HepG2 (cell line): ENCODE results near the gene ZCCHC10. TPM values are rescaled to one million over a fixed set of nuclear protein-coding genes. Genes with fewer than 3 reads are reported as not detected.
A peak's percentile ranks its signal among the peaks of the same experiment; 100 is the strongest.

Experiments used
- ARNTL ChIP-seq: sonication (generic); formaldehyde crosslinking; IDR thresholded peaks from 2 replicates; pipeline ENCODE4 v1.4.0; 2020; ENCODE audit warnings: mild to moderate bottlenecking, missing genetic modification reagents
- ATAD3A ChIP-seq: sonication (generic); formaldehyde crosslinking; IDR thresholded peaks from 2 replicates; pipeline ENCODE4 v1.4.0; 2020; ENCODE audit warnings: missing genetic modification reagents
- ATF7 ChIP-seq, 2 experiments: fragments of 450-650 bp in 1 of 2; sonication (generic) in 1 of 2; formaldehyde crosslinking in 1 of 2; IDR thresholded peaks; 2 replicates each; pipeline versions ENCODE4 v1.4.0 to v1.6.1; 2016 to 2020; ENCODE audit warnings: antibody characterized with exemption in 1 of 2, mild to moderate bottlenecking in 1 of 2, missing genetic modification reagents in 1 of 2
- CBFB ChIP-seq: sonication (generic); formaldehyde crosslinking; IDR thresholded peaks from 2 replicates; pipeline ENCODE4 v1.4.0; 2020; ENCODE audit warnings: missing genetic modification reagents
- GPN1 ChIP-seq: sonication (generic); formaldehyde crosslinking; IDR thresholded peaks from 2 replicates; pipeline ENCODE4 v1.5.1; 2020; ENCODE audit warnings: missing genetic modification reagents, borderline replicate concordance
- IRX3 ChIP-seq: sonication (generic); formaldehyde crosslinking; IDR thresholded peaks from 2 replicates; pipeline ENCODE4 v1.8.1; 2023; ENCODE audit warnings: mild to moderate bottlenecking, low read depth, missing genetic modification reagents, borderline replicate concordance
- MYNN ChIP-seq: sonication (generic); formaldehyde crosslinking; IDR thresholded peaks from 2 replicates; pipeline ENCODE4 v1.4.0; 2020; ENCODE audit warnings: mild to moderate bottlenecking, low read depth, missing genetic modification reagents
- SRSF4 ChIP-seq: fragments of 200-400 bp; formaldehyde crosslinking; IDR thresholded peaks from one replicate; pipeline ENCODE4 v1.6.1; 2018; ENCODE audit warnings: mild to moderate bottlenecking, low read depth, low read length, moderate library complexity; ENCODE audit not compliant: poor library complexity, severe bottlenecking
- ZBED4 ChIP-seq: sonication (generic); formaldehyde crosslinking; IDR thresholded peaks from 2 replicates; pipeline ENCODE4 v1.4.0; 2020; ENCODE audit warnings: missing genetic modification reagents, borderline replicate concordance
- ZBTB37 ChIP-seq: sonication (generic); formaldehyde crosslinking; IDR thresholded peaks from 2 replicates; pipeline ENCODE4 v1.4.0; 2020; ENCODE audit warnings: mild to moderate bottlenecking, missing genetic modification reagents
- ZNF230 ChIP-seq: sonication (generic); formaldehyde crosslinking; IDR thresholded peaks from 2 replicates; pipeline ENCODE4 v1.4.0; 2020; ENCODE audit warnings: mild to moderate bottlenecking, missing genetic modification reagents
- ZNF557 ChIP-seq: sonication (generic); formaldehyde crosslinking; IDR thresholded peaks from 2 replicates; pipeline ENCODE4 v1.4.0; 2020; ENCODE audit warnings: missing genetic modification reagents
- polyA plus RNA-seq, 8 experiments: library from polyadenylated mRNA; depleted of rRNA in 3 of 8; stranded (reverse) in 7 of 8; unstranded in 1 of 8; fragments of >200 nt; fragmentation: Illumina TruSeq in 4 of 8; extraction: Trizol in 4 of 8; gene quantifications; 2 replicates each; pipeline versions ENCODE4 v1.2.1 to v1.2.3, GENCODE V29; 2011 to 2016; ENCODE audit warnings: low read depth in 4 of 8, missing spikeins in 1 of 8, mixed read lengths in 1 of 8; ENCODE audit not compliant: insufficient read depth in 1 of 8
- total RNA-seq, 5 experiments: library from RNA; depleted of rRNA; stranded (reverse); fragments of >200 nt; fragmentation: Illumina TruSeq; extraction: Trizol; gene quantifications; 2 replicates each; pipeline ENCODE4 v1.2.3, GENCODE V29; 2016; ENCODE audit warnings: low read depth in 1 of 5
- TF ChIP-seq, protein P1 (sequence below), 2 experiments: IDR thresholded peaks; 2 replicates each; pipeline ENCODE4 v1.6.1; 2011 to 2012; ENCODE audit warnings: low read length in 2 of 2, borderline replicate concordance in 1 of 2, low read depth in 1 of 2, mild to moderate bottlenecking in 1 of 2, moderate library complexity in 1 of 2
- TF ChIP-seq, protein P2 (sequence below): sonication (generic); formaldehyde crosslinking; IDR thresholded peaks from 2 replicates; pipeline ENCODE4 v1.4.0; 2020; ENCODE audit warnings: missing genetic modification reagents, borderline replicate concordance

ZCCHC10 gene
- total and polyA plus RNA-seq, 2 of the 13 experiments (the other 11 are each of a cell fraction or from before 2014, with no cell fraction given), result 40.7 to 48.2 TPM

DNA sequence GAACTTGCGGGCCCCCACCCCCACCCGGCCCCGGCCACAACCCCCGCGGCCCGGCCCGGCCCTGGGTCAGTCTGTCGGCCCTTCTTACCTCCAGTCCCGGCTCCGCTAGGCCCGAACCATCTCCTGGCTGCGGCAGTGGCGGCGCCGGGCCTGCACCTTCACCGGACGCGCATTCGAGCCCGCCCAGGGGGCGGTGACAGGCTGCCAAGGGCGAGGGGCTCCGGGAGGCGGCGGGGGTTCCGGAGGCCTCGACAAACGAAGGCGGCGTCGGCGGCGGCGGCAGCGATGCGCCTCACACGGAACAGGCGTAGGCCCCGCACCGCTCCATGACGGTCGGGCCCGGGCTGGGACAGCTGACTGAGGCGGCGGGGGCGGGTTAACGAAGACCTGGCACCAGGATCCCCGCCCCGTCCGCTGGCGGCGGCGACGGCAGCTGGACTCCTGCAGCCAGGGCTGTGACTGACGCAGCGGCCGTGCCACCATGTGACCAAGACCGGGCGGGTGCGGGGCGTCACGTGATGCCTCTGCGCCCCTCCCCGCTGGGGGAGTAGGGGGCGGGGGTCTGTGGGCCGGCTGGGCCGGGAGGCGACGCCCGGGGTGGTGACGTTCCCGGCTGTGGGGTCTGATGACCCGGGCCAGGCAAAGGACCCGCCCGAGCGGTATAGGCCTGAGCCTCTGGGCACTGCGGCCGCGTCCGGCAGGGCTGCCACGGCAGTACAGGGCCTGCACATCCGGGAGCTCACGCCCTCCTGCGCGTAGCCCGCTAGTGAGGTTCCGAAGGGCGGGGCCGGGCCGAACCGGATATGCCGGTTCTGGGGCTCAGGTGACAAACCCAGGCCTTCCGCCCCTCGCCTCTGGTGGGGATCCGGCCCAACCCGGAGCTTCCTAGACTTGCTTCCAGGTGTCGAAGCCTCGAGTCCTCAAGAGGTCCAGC lies 62.9 kb downstream of the ZCCHC10 start, which contains the start of gene AFF4 (continued):
- TF ChIP-seq, protein P1, sequence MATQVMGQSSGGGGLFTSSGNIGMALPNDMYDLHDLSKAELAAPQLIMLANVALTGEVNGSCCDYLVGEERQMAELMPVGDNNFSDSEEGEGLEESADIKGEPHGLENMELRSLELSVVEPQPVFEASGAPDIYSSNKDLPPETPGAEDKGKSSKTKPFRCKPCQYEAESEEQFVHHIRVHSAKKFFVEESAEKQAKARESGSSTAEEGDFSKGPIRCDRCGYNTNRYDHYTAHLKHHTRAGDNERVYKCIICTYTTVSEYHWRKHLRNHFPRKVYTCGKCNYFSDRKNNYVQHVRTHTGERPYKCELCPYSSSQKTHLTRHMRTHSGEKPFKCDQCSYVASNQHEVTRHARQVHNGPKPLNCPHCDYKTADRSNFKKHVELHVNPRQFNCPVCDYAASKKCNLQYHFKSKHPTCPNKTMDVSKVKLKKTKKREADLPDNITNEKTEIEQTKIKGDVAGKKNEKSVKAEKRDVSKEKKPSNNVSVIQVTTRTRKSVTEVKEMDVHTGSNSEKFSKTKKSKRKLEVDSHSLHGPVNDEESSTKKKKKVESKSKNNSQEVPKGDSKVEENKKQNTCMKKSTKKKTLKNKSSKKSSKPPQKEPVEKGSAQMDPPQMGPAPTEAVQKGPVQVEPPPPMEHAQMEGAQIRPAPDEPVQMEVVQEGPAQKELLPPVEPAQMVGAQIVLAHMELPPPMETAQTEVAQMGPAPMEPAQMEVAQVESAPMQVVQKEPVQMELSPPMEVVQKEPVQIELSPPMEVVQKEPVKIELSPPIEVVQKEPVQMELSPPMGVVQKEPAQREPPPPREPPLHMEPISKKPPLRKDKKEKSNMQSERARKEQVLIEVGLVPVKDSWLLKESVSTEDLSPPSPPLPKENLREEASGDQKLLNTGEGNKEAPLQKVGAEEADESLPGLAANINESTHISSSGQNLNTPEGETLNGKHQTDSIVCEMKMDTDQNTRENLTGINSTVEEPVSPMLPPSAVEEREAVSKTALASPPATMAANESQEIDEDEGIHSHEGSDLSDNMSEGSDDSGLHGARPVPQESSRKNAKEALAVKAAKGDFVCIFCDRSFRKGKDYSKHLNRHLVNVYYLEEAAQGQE (IDR thresholded peaks at IDR 0.05; ENCODE audit: borderline replicate concordance in 1 of 2, low read depth in 1 of 2, low read length in 2 of 2), result peak in 1 of 2 experiments; percentile 60; a peak in 1 of 4 replicates
- TF ChIP-seq GPN1 (CRISPR knock-in tag) (no peak), ARNTL (CRISPR knock-in tag) (peak; percentile 69; the same call in 1 of the 2 replicates), ZNF557 (CRISPR knock-in tag) (no peak), ATAD3A (CRISPR knock-in tag) (no peak), CBFB (CRISPR knock-in tag) (no peak; the same call in 1 of the 2 replicates), MYNN (CRISPR knock-in tag) (no peak), ZNF230 (CRISPR knock-in tag) (peak; percentile 76), ATF7 (IDR thresholded peaks at IDR 0.05) (no peak), ATF7 (CRISPR knock-in tag; IDR thresholded peaks at IDR 0.05) (no peak; the same call in 1 of the 2 replicates), ZBTB37 (no peak), SRSF4 (no peak), IRX3 (CRISPR knock-in tag) (peak; percentile 80; the same call in 1 of the 2 replicates), ZBED4 (CRISPR knock-in tag) (peak; percentile 100)
- TF ChIP-seq, protein P2, sequence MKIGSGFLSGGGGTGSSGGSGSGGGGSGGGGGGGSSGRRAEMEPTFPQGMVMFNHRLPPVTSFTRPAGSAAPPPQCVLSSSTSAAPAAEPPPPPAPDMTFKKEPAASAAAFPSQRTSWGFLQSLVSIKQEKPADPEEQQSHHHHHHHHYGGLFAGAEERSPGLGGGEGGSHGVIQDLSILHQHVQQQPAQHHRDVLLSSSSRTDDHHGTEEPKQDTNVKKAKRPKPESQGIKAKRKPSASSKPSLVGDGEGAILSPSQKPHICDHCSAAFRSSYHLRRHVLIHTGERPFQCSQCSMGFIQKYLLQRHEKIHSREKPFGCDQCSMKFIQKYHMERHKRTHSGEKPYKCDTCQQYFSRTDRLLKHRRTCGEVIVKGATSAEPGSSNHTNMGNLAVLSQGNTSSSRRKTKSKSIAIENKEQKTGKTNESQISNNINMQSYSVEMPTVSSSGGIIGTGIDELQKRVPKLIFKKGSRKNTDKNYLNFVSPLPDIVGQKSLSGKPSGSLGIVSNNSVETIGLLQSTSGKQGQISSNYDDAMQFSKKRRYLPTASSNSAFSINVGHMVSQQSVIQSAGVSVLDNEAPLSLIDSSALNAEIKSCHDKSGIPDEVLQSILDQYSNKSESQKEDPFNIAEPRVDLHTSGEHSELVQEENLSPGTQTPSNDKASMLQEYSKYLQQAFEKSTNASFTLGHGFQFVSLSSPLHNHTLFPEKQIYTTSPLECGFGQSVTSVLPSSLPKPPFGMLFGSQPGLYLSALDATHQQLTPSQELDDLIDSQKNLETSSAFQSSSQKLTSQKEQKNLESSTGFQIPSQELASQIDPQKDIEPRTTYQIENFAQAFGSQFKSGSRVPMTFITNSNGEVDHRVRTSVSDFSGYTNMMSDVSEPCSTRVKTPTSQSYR (CRISPR knock-in tag), result no peak; the same call in 1 of the 2 replicates
